ENCODE data around the gene SHC2.
"Not testable (repeated sequence)": the region's sequence is repeated elsewhere in the genome, so short reads cannot be mapped to it uniquely, and the experiment has no call there.

Gene SHC2

GRCh38 chr19:406135-406781 lies 54.6 kb downstream of the SHC2 start:
- DNase-seq (ENCODE audit: low spot score): no peak

DNA sequence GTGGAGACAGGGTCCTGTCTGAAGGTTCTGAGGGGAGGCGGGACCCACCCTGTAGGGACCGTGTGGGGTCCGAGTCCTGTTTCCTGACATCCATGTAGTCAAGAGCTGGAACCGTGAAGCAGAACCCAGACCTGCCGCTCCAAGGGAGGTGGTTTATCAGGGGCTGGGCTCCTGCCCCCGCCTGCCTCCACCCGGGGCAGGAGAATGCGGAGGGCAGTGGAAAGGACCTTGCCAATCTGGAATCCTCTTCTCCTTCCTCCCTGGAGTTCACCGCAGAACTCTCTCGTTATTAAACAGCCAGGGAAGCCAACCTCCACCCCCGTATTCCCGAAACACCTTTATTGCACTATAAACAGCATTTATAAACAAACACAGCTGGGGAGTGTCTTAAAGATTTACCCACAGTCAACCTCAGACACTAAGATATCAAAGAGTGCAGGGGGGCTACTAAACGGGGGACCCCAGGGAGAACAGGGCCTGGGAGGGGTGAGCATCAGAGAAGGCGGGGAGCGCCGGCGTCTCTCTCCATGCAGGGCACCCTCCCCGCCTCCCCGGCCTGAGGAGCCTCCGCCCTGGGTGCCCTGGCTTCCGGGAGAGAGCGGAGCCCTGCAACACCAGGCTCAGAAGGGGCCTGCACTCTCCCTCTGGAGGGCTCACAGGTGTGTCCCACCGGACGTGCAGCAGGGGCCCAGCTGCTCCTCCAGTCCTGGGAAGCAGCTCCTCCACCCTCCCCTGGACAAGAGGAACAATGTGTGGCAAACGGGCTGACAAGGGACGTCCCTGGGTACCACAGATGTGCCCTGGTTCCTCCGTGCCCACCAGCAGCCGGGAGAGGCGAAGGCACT lies 55.5 kb downstream of the SHC2 start:
- DNase-seq (ENCODE audit: low spot score): no peak

GRCh38 chr19:403221-404027 lies 57.4 kb downstream of the SHC2 start:
- no peak for DNase-seq (ENCODE audit: low spot score)

DNA sequence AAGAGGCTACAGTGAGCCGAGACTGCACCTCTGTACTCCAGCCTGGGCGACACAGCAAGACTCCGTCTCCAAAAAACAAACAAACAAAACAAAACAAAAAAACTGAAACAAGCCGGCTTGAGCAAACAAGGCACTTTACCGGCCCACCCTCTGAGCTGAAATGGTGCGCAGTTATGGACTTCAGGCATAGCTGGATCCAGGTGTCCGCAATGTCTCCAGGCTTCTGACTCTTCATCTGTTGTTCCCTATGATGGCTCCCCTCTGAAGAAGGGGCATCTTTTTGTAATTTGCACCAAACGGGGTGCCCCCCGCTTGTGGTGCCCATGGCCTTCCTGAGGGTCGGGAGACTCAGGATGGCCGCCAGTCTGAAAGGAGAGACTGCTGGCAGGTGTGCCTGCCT lies 58.0 kb downstream of the SHC2 start:
- DNase-seq (ENCODE audit: low spot score): no peak

GRCh38 chr19:401866-402511 lies 58.8 kb downstream of the SHC2 start:
- no peak for DNase-seq (ENCODE audit: low spot score)

DNA sequence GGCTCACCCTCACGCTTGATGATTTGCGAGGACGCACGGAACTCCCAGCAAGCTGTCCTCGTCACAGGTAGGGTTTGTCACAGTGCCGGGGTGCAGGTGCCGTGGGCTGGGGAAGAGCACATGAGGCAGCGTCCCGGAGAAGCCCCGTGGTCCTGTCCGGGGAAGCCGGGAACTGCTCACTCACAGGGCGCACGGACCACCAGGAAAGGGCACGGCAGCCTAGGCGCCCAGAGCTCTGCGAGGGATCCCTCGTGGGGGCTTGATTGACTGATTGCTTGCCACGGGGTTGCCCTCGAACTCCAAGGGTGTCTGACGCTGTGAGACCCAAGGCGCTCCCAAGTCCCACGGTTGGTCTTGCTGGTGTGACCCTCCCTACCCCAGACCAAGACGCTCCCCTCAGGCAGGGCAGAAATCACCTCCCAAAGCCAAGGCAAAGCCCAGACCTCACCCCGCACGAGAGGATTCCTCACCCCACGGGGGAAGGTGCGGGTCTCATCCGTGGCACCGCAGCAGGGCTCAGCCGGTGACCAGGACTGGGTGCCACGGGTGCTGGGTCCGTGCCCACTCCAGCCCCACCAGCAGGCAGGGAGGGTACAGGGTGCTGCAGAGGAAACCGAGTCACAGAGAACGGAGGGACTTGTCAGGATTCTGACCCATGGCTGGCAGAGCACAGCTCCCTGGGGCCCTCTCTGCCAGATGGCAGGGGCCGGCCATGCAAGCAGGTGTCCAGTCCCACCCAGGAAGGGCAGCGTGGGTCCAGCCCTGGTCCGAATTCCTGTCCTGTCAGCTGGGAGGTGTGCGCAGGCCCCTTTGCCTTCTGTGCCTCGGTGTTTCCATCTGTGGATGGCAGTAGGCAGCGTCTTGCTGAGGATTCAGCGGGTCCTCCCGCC lies 59.6 kb downstream of the SHC2 start:
- no peak for DNase-seq (ENCODE audit: low spot score)

DNA sequence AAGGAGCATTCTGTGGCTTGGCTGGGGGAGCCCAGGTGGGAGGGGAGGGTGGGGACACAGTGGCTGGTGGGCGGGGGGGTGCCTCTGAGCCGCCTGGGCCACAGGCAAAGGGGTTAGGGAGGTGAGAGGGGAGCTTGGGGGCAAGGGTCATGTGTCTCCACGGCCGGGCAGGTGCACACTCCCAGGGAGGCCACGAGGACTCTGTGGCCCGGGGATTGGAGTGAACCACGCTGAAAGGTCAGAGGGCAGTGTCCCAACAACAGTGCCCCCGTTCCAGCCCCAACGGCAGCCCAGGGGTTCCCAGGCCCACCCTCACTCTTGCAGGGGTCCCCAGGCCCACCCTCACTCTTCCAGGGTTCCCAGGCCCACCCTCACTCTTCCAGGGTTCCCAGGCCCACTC lies 61.5 kb downstream of the SHC2 start:
- DNase-seq (ENCODE audit: low spot score): no peak

- no peak for DNase-seq (ENCODE audit: low spot score)
Measured at GRCh38 chr19:398719-399118, 62.1 kb downstream of the SHC2 start.

GRCh38 chr19:397941-398706 lies 62.7 kb downstream of the SHC2 start:
- no peak for DNase-seq (ENCODE audit: low spot score)

DNA sequence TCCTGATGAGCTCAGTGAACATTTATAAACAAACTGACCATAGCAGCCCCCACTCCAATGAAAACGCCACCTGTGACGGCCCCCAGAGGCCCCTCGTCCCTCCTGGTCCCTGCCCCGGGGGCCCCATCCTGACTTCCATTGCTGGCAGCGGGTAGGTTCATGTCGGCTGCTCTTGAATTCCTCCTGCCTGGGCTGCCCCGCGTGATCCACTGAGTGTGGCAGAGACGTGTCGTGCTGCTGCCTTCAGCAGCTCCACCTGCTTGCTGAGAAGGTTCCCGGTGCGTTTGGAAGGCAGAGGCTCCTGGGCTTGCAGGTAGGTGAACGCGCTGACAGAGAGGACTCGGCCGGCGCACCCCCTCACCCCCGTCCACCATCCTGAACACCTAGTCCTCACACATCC lies 63.5 kb downstream of the SHC2 start:
- no peak for DNase-seq (ENCODE audit: low spot score)

GRCh38 chr19:395467-395866 lies 65.4 kb downstream of the SHC2 start:
- no peak for DNase-seq (ENCODE audit: low spot score)

GRCh38 chr19:394857-395256 lies 66.0 kb downstream of the SHC2 start:
- DNase-seq (ENCODE audit: low spot score): not testable (repeated sequence)

GRCh38 chr19:393560-393959 lies 67.3 kb downstream of the SHC2 start:
- DNase-seq (ENCODE audit: low spot score): not testable (repeated sequence)

GRCh38 chr19:392375-392970 lies 68.4 kb downstream of the SHC2 start:
- DNase-seq (ENCODE audit: low spot score): no peak

DNA sequence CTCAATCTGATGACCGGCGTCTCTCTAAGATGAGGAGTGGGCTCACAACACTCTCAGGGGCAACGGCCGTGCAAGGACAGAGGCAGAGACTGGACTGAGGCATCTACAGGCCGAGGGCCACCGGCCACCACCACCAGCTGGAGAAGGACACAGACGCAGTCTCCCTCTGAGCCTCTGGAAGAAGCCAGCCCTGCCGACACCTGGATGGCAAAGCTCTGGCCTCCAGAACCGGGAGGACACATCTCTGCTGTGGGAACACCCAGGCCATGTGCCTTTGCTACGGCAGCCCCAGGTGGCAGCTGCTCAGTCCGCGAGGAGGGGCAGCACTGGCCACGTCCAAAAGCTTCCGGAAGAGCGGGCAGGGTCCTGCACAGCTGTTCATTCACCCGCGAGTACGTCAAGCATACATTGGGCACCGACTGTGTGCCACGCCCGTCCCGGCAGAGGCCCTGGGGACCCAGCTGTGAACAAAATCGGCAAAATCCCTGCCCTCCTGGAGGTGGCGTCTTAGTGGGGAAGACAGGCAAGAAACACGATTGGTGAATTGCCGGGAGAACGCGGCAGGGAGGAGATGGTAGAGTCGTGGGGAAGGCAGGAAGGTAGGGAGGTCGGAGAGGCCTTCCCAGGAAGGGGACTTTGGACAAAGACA lies 69.0 kb downstream of the SHC2 start:
- no peak for DNase-seq (ENCODE audit: low spot score)

GRCh38 chr19:391207-391557 lies 69.7 kb downstream of the SHC2 start:
- no peak for DNase-seq (ENCODE audit: low spot score)

DNA sequence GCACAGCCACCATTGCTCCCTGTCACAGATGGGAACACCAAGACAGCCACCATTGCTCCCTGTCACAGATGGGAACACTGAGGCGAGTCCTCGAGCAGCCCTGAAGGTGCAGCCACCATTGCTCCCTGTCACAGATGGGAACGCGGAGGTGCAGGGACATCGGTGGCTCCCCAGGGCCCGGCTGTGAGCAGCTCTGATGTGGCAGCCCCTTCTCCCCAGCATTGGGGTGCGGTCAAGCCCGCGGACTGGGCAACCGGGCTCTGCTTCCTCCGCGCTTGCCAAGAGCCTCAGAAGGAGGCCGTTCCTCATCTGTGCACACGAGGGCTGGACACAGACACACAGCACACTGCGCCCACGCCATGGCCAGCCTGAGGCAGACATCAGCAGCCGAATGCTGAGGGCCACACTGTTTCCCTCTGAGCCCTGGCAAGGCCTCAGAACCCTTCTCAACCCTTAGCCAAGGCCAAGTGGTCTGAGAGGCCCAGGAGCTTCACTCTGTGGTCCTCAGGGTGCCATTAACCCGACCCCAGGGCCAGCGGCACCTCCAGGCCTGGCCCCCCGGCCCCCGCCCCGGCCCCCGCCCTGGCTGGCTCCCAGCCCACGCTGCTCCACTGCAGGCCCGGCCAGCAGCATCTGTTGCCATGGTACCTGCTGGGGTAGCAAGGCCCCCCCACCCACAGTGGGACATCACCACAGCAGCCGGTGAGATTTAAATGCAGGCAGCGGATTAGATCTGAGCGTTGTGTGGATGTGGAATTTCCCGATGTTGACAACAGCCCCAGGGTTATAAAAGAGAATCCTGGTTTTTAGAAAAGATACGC lies 70.2 kb downstream of the SHC2 start:
- DNase-seq (ENCODE audit: low spot score): no peak

GRCh38 chr19:389935-390289 lies 70.9 kb downstream of the SHC2 start:
- no peak for DNase-seq (ENCODE audit: low spot score)
